BE2C (cell line): Measurements from ENCODE around the gene ZNF446.

Source experiments
- DNase-seq: peaks from one replicate; pipeline ENCODE4 v3.0.0-alpha.2; 2020
- H3K27me3 ChIP-seq: fragments of 250-450 bp; sonication (Bioruptor Pico); 2 replicates; pipeline ENCODE4 v1.5.1; 2020; ENCODE audit warnings: mild to moderate bottlenecking
- H3K36me3 ChIP-seq: fragments of 250-450 bp; sonication (Bioruptor Pico); 2 replicates; pipeline ENCODE4 v1.5.1; 2020; ENCODE audit warnings: mild to moderate bottlenecking
- H3K4me1 ChIP-seq: fragments of 250-450 bp; sonication (Bioruptor Pico); 2 replicates; pipeline ENCODE4 v1.5.1; 2020
- H3K4me3 ChIP-seq: 2 replicates; pipeline ENCODE4 v1.5.1; 2011; ENCODE audit warnings: low read depth, low read length
- H3K9me3 ChIP-seq: fragments of 250-450 bp; sonication (Bioruptor Pico); 2 replicates; pipeline ENCODE4 v1.5.1; 2020
- CTCF ChIP-seq: IDR thresholded peaks from 2 replicates; pipeline ENCODE4 v1.5.1; 2012; ENCODE audit warnings: mild to moderate bottlenecking, low read depth, low read length

ZNF446 gene

GRCh38 chr19:58455306-58455705 lies 20.8 kb upstream of the ZNF446 start:
- Histone ChIP-seq H3K4me3 (no peak overlapping the region), H3K36me3 (0 out of 2 replicates have a peak, but pooled peaks cover 3% of the 10 kb centered on the region), H3K27me3 (no peaks in the 10 kb centered on the region), H3K9me3 (no peaks in the 10 kb centered on the region), H3K4me1 (no peaks in the 10 kb centered on the region)
- DNase-seq: no peak
- TF ChIP-seq CTCF: no peak

- H3K36me3 ChIP-seq: 0 out of 2 replicates have a peak, but pooled peaks cover 3% of the 10 kb centered on the region
- DNase-seq: no peak
- no peak overlapping the region for H3K4me3 ChIP-seq
- TF ChIP-seq CTCF: no peak
- H3K9me3 ChIP-seq: no peaks in the 10 kb centered on the region
- no peaks in the 10 kb centered on the region for H3K27me3 ChIP-seq
- H3K4me1 ChIP-seq: no peaks in the 10 kb centered on the region
These were observed 20.0 kb upstream of the ZNF446 start for GRCh38 chr19:58456111-58456510.

GRCh38 chr19:58460039-58460438 lies 16.1 kb upstream of the ZNF446 start:
- no peak for TF ChIP-seq CTCF

GRCh38 chr19:58466089-58466759 lies 9.9 kb upstream of the ZNF446 start:
- peaks cover 11% of the 10 kb centered on the region for H3K36me3 ChIP-seq
- DNase-seq: no peak
- no peaks in the 10 kb centered on the region for H3K4me1 ChIP-seq
- H3K9me3 ChIP-seq: no peaks in the 10 kb centered on the region
- H3K27me3 ChIP-seq: no peaks in the 10 kb centered on the region
- no peak for TF ChIP-seq CTCF
- peak overlapping the region; percentile 85 for H3K4me3 ChIP-seq

More at GRCh38 chr19:58460039-58460438, 16.1 kb upstream of the ZNF446 start:
- H3K36me3 ChIP-seq: 0 out of 2 replicates have a peak, but pooled peaks cover 3% of the 10 kb centered on the region
- no peaks in the 10 kb centered on the region for H3K9me3 ChIP-seq
- H3K27me3 ChIP-seq: no peaks in the 10 kb centered on the region
- no peaks in the 10 kb centered on the region for H3K4me1 ChIP-seq
- DNase-seq: no peak
- no peak overlapping the region for H3K4me3 ChIP-seq

GRCh38 chr19:58466760-58467589 lies 9.2 kb upstream of the ZNF446 start, which contains the start of gene ZNF324:
TSS of gene ZNF324 (plus strand) at chr19:58467080. CDS start at chr19:58469186, 2,106 bp downstream.
- TF ChIP-seq CTCF: no peak
- DNase-seq: peak; percentile 99
- Histone ChIP-seq H3K4me3 (peak within 1 kb of the TSS; percentile 85), H3K9me3 (no peaks in the 10 kb centered on the region), H3K4me1 (no peaks in the 10 kb centered on the region), H3K36me3 (peaks cover 14% of the 10 kb centered on the region), H3K27me3 (no peaks in the 10 kb centered on the region)
